GM18508 (cell line): ENCODE data around the gene RTL1.

ENCODE experiments used
- ATAC-seq: cut with Tn5 transposase; IDR thresholded peaks from one replicate; pipeline ENCODE4 v1.9.1; 2021; ENCODE audit warnings: moderate number of reproducible peaks; ENCODE audit not compliant: insufficient read depth, unreplicated experiment

RTL1 gene

DNA sequence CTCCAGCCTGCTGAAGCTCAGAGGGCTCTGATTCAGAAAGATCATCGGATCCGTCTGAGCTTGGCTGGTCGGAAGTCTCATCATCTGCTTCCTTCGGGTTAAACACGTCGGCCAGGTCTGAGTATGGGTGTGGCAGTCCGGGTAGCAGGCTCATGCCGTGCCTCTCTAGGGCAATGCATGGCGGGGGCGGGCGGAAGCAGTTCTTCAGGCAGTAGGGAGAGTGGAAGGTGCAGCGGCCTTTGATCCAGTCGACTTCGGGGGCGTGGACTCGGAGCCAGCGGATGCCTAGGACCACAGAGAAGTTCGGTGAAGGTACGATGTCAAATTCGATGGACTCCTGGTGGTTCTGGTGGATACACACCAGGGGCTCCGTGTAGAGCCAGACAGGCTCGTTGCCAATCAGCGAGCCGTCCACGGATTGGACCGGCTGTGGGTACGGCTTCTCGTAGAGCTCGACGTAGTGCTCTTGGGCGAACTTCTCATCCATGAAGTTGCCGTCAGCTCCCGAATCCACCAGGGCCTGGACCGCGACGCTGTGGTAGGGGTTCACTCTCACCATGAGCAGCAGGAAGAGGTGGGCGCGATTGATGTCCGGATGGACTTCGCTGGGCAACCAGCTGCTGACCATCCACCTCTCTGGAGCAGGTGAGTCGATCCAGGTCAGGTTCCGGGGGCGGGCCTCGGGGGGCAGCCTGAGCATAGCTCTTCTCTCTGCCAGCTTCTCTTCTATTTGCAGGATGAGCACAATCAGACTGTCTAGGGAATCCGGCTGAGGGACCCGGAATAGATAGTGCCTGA lies 20.3 kb downstream of the RTL1 start:
- no peak for ATAC-seq

- ATAC-seq, result no peak
Observed at GRCh38 chr14:100882026-100882967, 21.2 kb downstream of the RTL1 start.

DNA sequence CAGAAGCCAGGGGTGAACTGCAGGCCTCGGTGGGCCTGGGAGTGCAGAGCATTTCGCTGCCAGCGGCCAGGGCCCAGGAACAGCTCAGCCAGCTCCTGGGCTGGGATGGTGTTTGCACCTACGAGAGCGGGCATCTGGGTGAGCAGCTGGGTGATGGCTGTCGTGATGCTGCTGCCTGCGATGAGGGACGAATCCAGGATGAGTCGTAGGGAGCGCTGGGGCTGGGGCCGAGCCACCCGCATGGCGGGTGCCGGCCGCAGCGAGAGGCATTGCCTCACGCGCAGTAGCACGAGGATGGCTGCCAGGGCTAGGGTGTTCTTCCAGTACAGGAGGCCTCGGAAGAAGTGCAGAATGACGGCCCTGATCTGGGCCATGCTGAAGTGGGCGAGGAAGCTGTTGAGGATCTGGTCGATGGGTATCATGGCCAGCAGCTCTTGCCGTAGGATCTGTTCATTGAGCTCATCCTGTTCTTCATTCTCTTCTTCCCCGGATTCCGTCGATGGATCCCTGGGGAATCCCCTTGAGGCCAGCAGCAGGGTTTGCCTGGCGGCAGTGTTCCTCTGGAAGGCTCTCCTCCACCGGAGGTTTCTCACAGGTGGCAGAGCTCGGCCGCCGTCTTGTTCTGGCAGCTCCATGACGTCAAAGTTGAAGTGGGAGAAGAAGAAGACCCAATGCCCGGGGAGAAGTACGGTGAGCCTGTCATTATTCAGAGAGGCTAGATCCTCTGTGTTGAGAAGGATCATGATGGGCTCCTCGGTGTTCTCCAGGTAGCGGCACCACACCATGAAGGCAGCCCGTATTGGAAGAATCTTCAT lies 22.1 kb downstream of the RTL1 start:
- ATAC-seq, result no peak

GRCh38 chr14:100880271-100881101 lies 23.0 kb downstream of the RTL1 start:
- ATAC-seq, result no peak

- ATAC-seq, result no peak
Observed at GRCh38 chr14:100879782-100880181, 23.7 kb downstream of the RTL1 start.

DNA sequence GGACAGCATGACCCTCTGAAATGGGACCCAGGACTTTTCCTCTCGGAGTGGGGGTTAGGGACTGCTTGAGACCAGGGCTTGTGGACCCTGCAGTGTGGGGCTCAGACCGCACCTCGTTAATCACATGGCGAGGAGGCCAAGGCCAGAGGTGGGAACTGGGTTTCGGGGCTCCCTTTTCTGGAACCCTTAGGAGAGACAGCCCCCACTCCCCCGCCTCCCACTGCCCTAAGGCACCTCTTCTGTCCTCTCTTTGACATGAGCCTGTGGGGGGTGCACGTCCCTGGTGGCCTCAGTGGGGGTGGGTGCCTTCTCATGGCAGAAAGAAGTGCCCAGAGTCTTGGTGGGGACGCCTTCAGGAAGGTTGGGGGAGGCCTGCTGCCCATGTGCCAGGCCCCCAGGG lies 24.3 kb downstream of the RTL1 start:
- ATAC-seq, result no peak

DNA sequence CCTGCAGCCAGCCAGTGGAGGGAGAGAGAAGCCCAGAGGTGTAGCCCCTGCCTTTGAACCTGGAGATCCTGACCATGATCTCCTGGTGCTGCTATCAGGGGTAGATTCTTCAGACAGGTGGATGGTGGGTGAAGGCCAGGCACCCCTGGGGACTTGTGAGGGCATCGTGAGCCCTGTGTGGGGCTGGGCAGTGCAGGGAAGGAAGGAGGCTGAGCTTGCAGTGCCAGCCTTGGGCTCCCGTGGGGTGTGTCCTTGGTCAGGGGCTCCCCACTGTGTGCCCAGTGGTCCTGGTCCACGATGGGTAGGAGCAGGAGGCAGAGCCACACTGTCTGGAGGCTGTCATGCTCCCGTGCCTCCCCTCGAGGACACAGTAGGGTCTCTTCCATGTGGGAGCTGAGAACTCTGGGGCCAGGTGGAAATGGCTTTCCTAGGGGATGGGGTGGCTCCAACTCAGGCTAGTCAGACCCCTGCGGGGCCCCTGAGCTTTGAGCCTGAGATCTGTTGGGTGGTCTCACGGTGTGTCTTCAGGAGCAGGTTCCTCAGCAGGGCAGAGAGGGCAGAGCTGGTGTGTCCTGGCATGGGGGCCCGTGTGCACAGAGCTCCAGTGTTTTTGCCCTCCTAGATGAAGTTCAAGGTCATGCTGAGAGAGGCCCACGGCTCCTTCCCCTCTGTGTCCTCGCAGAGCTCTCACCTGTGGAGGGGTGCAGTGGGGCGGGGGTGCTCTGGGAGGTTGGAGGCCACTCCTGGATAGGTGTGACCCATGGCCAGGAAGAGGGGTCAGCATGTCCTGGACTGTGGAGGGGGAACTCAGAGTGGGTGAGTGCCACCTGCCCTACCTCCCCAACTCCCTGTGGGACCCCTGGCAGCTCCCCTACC lies 25.0 kb downstream of the RTL1 start:
- no peak for ATAC-seq

GRCh38 chr14:100875861-100876590 lies 27.5 kb downstream of the RTL1 start:
- ATAC-seq, result no peak

- no peak for ATAC-seq
Observed at GRCh38 chr14:100875126-100875525, 28.4 kb downstream of the RTL1 start.

DNA sequence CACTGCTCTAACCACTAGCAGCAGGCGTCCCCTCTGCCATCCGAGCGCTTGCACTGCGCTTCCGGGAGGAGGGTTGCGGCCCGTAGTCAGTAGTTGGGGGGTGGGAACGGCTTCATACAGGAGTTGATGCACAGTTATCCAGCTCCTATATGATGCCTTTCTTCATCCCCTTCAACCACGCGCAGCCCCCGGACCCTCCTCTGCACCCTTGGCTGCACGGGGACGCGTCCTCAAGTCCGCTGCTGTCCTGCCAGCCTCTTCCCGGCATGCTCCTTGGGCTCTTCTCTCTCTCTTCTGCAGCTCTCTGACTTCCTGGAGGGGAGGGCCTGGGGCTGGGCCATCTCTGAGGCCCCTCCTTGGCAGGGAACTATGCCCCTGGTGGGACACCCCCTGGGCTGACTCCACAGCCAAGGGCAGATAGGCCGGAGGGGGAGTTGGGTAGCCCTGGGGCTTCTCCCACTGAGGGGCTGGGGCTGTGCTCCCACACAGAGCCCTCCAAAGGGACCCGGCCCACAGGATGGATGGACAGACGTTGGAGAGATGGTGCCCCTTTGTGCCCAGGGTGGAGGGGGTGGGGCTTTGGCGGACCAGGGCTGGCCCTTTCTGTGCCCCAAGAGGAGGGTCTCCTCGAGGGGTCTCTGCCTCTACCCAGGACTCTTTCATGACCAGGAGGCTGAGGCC lies 29.0 kb downstream of the RTL1 start:
- ATAC-seq, result no peak

DNA sequence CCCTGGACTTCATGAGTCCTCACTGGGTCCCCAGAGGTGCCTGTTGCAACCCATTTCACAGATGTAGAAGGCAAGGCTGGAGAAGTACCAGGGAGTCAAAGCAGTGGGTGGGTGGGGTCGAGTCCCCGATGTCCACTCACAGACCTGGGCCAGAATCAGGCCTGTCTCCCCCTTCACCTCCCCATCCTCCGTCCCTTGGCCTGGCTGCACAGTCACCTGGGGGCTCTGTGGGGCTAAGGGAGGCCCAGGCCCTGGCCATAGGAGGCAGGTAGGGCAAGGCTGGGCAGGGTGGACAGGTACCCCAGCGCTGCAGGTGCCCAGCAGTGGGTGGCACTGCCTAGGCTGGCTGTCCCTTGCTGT lies 29.5 kb downstream of the RTL1 start:
- no peak for ATAC-seq

GRCh38 chr14:100873096-100873482 lies 30.4 kb downstream of the RTL1 start:
- no peak for ATAC-seq

- no peak for ATAC-seq
Observed at GRCh38 chr14:100872259-100873095, 31.0 kb downstream of the RTL1 start.

DNA sequence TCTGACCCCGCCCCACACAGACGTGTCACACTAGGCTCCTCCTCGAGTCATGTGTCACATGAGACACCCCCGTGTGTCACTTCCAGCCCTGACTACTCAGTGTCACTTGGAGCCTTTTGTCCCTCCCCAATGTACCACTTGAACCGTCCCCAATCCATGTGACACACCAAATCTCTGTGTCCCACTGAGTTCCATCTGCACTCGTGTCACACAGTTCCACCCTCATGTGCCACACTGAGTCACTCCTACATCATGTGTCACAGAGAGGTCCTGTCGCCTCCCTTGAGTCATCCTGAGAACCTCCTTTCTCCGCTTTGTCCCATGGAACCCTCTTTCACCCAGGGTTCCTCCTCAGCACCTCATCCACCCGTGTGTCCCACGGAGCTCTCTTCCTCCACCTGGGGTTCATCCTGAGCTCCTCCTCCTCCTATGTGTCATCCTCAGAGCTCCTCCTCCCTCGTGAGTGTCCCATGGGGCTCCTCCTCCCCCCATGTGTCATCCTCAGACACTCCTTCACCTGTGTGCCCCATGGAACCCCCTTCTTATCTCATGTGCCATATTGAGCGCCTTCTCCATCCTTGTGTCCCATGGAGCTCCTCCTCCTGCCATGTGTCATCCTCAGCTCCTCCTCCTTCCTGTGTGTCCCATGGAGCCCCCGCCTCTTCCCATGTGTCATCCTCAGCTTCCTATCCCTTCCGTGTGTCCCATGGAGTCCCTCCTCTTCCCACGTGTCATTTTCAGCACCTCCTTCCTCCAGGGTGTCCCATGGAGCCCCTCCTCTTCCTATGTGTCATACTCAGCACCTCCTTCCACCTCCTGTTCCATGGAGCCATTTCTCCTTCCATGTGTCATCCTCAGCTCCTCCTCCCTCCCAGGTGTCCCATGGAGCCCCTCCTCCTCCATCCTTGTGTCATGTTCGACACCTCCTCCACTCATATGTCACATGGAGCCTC lies 32.0 kb downstream of the RTL1 start:
- no peak for ATAC-seq

GRCh38 chr14:100868621-100869370 lies 34.7 kb downstream of the RTL1 start:
- ATAC-seq, result no peak
